H1 (cell line): Measurements from ENCODE around the gene PPY. TPM values are rescaled to one million over a fixed set of nuclear protein-coding genes. Genes with fewer than 3 reads are reported as not detected.

Source experiments
- SAP30 ChIP-seq: fragments of 300-600 bp; sonication (generic); IDR thresholded peaks from 2 replicates; pipeline ENCODE4 v1.7.1; 2012; ENCODE audit warnings: low read length, moderate library complexity, mild to moderate bottlenecking, inconsistent platforms; ENCODE audit not compliant: insufficient read depth, insufficient replicate concordance
- polyA plus RNA-seq, 7 experiments: library from polyadenylated mRNA; depleted of rRNA in 3 of 7; stranded (reverse) in 5 of 7; unstranded in 2 of 7; fragments of >200 nt in 5 of 7; fragments of 200-250 nt in 2 of 7; gene quantifications; 1 replicate in 5 of 7; 2 replicates in 1 of 7; 4 replicates in 1 of 7; pipeline versions ENCODE4 v1.2.1 to v1.2.3, GENCODE V29; 2011 to 2013; ENCODE audit warnings: missing spikeins in 2 of 7, mixed read lengths in 2 of 7
- total RNA-seq: library from RNA; stranded (reverse); fragmentation: NEBNext Ultra II Directional; extraction: Animal tissue kit (Norgen Biotek cat#: 25700); gene quantifications from 2 replicates; pipeline ENCODE4 v1.2.1, GENCODE V29; 2021
- TF ChIP-seq, protein P1 (sequence below): fragments of 300-600 bp; sonication (generic); IDR thresholded peaks from 2 replicates; pipeline ENCODE4 v1.7.1; 2012; ENCODE audit warnings: low read length, moderate library complexity, mild to moderate bottlenecking, inconsistent platforms; ENCODE audit not compliant: insufficient replicate concordance

The PPY gene
- total and polyA plus RNA-seq, 2 of the 8 experiments (the other 6 are each of a cell fraction or from before 2014, with no cell fraction given): 0.26 TPM; not detected in 1

DNA sequence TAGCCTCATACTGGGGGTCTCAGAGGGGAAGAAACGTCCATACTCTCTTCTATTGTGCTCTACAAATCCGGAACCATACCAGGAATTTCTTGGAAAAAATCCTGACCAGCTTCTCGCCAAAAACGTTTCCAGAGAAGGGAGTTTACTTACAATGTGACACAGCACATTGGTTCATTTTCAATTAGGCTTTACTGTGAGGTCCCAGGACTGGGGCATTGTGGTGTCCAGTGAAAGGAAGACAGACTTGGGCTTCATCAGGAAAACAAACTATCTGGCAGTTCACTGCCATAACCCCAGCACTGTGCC is 49.7 kb downstream of the PPY start (continued):
- TF ChIP-seq SAP30: no peak
- TF ChIP-seq, protein P1, sequence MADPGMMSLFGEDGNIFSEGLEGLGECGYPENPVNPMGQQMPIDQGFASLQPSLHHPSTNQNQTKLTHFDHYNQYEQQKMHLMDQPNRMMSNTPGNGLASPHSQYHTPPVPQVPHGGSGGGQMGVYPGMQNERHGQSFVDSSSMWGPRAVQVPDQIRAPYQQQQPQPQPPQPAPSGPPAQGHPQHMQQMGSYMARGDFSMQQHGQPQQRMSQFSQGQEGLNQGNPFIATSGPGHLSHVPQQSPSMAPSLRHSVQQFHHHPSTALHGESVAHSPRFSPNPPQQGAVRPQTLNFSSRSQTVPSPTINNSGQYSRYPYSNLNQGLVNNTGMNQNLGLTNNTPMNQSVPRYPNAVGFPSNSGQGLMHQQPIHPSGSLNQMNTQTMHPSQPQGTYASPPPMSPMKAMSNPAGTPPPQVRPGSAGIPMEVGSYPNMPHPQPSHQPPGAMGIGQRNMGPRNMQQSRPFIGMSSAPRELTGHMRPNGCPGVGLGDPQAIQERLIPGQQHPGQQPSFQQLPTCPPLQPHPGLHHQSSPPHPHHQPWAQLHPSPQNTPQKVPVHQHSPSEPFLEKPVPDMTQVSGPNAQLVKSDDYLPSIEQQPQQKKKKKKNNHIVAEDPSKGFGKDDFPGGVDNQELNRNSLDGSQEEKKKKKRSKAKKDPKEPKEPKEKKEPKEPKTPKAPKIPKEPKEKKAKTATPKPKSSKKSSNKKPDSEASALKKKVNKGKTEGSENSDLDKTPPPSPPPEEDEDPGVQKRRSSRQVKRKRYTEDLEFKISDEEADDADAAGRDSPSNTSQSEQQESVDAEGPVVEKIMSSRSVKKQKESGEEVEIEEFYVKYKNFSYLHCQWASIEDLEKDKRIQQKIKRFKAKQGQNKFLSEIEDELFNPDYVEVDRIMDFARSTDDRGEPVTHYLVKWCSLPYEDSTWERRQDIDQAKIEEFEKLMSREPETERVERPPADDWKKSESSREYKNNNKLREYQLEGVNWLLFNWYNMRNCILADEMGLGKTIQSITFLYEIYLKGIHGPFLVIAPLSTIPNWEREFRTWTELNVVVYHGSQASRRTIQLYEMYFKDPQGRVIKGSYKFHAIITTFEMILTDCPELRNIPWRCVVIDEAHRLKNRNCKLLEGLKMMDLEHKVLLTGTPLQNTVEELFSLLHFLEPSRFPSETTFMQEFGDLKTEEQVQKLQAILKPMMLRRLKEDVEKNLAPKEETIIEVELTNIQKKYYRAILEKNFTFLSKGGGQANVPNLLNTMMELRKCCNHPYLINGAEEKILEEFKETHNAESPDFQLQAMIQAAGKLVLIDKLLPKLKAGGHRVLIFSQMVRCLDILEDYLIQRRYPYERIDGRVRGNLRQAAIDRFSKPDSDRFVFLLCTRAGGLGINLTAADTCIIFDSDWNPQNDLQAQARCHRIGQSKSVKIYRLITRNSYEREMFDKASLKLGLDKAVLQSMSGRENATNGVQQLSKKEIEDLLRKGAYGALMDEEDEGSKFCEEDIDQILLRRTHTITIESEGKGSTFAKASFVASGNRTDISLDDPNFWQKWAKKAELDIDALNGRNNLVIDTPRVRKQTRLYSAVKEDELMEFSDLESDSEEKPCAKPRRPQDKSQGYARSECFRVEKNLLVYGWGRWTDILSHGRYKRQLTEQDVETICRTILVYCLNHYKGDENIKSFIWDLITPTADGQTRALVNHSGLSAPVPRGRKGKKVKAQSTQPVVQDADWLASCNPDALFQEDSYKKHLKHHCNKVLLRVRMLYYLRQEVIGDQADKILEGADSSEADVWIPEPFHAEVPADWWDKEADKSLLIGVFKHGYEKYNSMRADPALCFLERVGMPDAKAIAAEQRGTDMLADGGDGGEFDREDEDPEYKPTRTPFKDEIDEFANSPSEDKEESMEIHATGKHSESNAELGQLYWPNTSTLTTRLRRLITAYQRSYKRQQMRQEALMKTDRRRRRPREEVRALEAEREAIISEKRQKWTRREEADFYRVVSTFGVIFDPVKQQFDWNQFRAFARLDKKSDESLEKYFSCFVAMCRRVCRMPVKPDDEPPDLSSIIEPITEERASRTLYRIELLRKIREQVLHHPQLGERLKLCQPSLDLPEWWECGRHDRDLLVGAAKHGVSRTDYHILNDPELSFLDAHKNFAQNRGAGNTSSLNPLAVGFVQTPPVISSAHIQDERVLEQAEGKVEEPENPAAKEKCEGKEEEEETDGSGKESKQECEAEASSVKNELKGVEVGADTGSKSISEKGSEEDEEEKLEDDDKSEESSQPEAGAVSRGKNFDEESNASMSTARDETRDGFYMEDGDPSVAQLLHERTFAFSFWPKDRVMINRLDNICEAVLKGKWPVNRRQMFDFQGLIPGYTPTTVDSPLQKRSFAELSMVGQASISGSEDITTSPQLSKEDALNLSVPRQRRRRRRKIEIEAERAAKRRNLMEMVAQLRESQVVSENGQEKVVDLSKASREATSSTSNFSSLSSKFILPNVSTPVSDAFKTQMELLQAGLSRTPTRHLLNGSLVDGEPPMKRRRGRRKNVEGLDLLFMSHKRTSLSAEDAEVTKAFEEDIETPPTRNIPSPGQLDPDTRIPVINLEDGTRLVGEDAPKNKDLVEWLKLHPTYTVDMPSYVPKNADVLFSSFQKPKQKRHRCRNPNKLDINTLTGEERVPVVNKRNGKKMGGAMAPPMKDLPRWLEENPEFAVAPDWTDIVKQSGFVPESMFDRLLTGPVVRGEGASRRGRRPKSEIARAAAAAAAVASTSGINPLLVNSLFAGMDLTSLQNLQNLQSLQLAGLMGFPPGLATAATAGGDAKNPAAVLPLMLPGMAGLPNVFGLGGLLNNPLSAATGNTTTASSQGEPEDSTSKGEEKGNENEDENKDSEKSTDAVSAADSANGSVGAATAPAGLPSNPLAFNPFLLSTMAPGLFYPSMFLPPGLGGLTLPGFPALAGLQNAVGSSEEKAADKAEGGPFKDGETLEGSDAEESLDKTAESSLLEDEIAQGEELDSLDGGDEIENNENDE: no peak
